Dedifferentiated amniotic fluid mesenchymal stem cell (primary cell): ENCODE results near the gene ASIP.

Experiments
- DNase-seq: peaks from one replicate; pipeline ENCODE4 v3.0.0-alpha.2; 2016; ENCODE audit errors: extremely low spot score

The ASIP gene

GRCh38 chr20:34311118-34312023, 70.1 kb downstream of the ASIP start:
- no peak for DNase-seq

- DNase-seq, result no peak
Observed at GRCh38 chr20:34312024-34312460, 70.8 kb downstream of the ASIP start.

GRCh38 chr20:34312544-34313217, 71.5 kb downstream of the ASIP start:
- DNase-seq, result peak; percentile 81

- no peak for DNase-seq
Observed at GRCh38 chr20:34315236-34315635, 74.0 kb downstream of the ASIP start.

GRCh38 chr20:34316196-34316814, 75.1 kb downstream of the ASIP start:
- DNase-seq, result no peak
